ENCODE data around the gene GSDME. TPM values are rescaled to one million over a fixed set of nuclear protein-coding genes. Genes with fewer than 3 reads are reported as not detected.

The GSDME gene
- total RNA-seq, 4 donors from 2014 or later = 14.0 to 177 (median 135) TPM

GRCh38 chr7:24779283-24779655 is 22.0 kb upstream of the GSDME start:
- H3K27ac ChIP-seq = no peak overlapping the region

GRCh38 chr7:24778543-24779282 is 21.4 kb upstream of the GSDME start:
- Histone ChIP-seq H3K9me3 (no peaks in the 10 kb centered on the region), H3K27ac (no peak overlapping the region), H3K36me3 (no peaks in the 10 kb centered on the region), H3K4me1 (no peaks in the 10 kb centered on the region), H3K27me3 (no peaks in the 10 kb centered on the region), H3K4me3 (no peak overlapping the region)
- TF ChIP-seq, protein P1, sequence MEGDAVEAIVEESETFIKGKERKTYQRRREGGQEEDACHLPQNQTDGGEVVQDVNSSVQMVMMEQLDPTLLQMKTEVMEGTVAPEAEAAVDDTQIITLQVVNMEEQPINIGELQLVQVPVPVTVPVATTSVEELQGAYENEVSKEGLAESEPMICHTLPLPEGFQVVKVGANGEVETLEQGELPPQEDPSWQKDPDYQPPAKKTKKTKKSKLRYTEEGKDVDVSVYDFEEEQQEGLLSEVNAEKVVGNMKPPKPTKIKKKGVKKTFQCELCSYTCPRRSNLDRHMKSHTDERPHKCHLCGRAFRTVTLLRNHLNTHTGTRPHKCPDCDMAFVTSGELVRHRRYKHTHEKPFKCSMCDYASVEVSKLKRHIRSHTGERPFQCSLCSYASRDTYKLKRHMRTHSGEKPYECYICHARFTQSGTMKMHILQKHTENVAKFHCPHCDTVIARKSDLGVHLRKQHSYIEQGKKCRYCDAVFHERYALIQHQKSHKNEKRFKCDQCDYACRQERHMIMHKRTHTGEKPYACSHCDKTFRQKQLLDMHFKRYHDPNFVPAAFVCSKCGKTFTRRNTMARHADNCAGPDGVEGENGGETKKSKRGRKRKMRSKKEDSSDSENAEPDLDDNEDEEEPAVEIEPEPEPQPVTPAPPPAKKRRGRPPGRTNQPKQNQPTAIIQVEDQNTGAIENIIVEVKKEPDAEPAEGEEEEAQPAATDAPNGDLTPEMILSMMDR (IDR thresholded peaks at IDR 0.05) = no peak
- no peak for TF ChIP-seq POLR2A (IDR thresholded peaks at IDR 0.05)
- DNase-seq = no peak

More at GRCh38 chr7:24779283-24779655, 22.0 kb upstream of the GSDME start:
- Histone ChIP-seq H3K27me3 (no peaks in the 10 kb centered on the region), H3K9me3 (no peaks in the 10 kb centered on the region), H3K36me3 (no peaks in the 10 kb centered on the region), H3K4me1 (no peaks in the 10 kb centered on the region), H3K4me3 (no peak overlapping the region)
- TF ChIP-seq, protein P1 (IDR thresholded peaks at IDR 0.05) = no peak
- no peak for TF ChIP-seq POLR2A (IDR thresholded peaks at IDR 0.05)
- no peak for DNase-seq

DNA sequence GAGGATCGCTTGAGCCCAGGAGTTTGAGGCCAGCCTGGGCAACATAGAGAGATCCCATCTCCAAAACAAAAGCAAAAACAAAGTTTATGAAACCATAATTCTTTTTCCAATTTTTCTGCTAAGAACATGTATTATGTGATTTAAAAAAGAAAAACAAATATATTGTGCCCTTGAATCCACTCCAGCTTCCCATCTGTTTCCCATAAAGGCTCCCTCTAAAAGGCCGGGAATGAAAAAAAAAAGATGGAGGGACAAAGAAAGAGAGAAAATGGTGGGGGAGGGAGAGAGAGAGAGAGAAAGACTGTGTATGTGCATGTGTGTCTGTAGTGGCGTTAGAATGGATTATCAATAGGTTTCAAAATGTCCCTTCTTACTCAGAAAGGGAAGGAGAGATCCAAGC is 20.5 kb upstream of the GSDME start:
- H3K4me1 ChIP-seq = no peaks in the 10 kb centered on the region
- H3K9me3 ChIP-seq = no peaks in the 10 kb centered on the region
- H3K36me3 ChIP-seq = no peaks in the 10 kb centered on the region
- H3K27me3 ChIP-seq = no peaks in the 10 kb centered on the region
- TF ChIP-seq POLR2A (IDR thresholded peaks at IDR 0.05) = no peak
- TF ChIP-seq, protein P1 (IDR thresholded peaks at IDR 0.05) = no peak
- DNase-seq = no peak
- H3K4me3 ChIP-seq = no peak overlapping the region
- H3K27ac ChIP-seq = no peak overlapping the region

- H3K27me3 ChIP-seq = no peaks in the 10 kb centered on the region
- no peaks in the 10 kb centered on the region for H3K4me1 ChIP-seq
- TF ChIP-seq, protein P1 (IDR thresholded peaks at IDR 0.05) = no peak
- no peak for TF ChIP-seq POLR2A (IDR thresholded peaks at IDR 0.05)
- H3K4me3 ChIP-seq = no peak overlapping the region
- H3K9me3 ChIP-seq = no peaks in the 10 kb centered on the region
- H3K27ac ChIP-seq = no peak overlapping the region
- DNase-seq = no peak
- H3K36me3 ChIP-seq = no peaks in the 10 kb centered on the region
Observed at GRCh38 chr7:24773646-24774045, 16.4 kb upstream of the GSDME start.

DNA sequence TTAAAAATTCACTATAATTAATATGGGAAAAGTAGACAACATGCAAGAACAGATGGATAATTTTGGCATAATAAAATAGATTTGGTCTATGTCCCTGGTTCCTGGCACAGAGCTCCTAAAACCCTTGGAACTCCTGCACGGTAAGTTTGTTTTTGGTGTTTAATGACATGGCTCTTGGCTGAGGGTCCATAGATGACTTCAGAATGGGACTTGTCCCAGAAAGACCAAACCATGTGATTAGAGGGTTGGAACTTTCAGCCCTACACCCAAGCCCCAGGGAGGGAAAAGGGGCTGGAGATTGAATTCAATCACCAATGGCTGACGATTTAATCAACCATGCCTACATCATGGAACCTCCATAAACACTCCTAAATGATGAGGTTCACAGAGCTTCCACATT is 12.6 kb upstream of the GSDME start:
- TF ChIP-seq POLR2A (IDR thresholded peaks at IDR 0.05) = no peak
- TF ChIP-seq, protein P1 (IDR thresholded peaks at IDR 0.05) = no peak
- DNase-seq = no peak
- Histone ChIP-seq H3K27ac (no peak overlapping the region), H3K27me3 (no peaks in the 10 kb centered on the region), H3K9me3 (no peaks in the 10 kb centered on the region), H3K4me3 (no peak overlapping the region), H3K4me1 (no peaks in the 10 kb centered on the region), H3K36me3 (no peaks in the 10 kb centered on the region)

All from Peyer's patch (tissue), 4 donors.